Stimulated activated naive CD8-positive, alpha-beta T cell treated with anti-CD3 and anti-CD28 coated beads, Interleukin-15, Interleukin-2, amounts not matched to agents 100 ng/mL and 50 ng/mL, for 24 hours (primary cell): ENCODE measurements around the gene PRTG.
"Not testable (repeated sequence)": the region's sequence is repeated elsewhere in the genome, so short reads cannot be mapped to it uniquely, and the experiment has no call there.

Experiments used
- H3K27ac Mint-ChIP-seq: one replicate; pipeline ENCODE4 v1.8.0; 2021; ENCODE audit warnings: mild to moderate bottlenecking, mixed read lengths
- H3K27me3 Mint-ChIP-seq: one replicate; pipeline ENCODE4 v1.8.0; 2021; ENCODE audit warnings: mixed read lengths
- H3K36me3 Mint-ChIP-seq: one replicate; pipeline ENCODE4 v1.8.0; 2021; ENCODE audit warnings: low read depth, mixed read lengths
- H3K4me1 Mint-ChIP-seq: one replicate; pipeline ENCODE4 v1.8.0; 2021; ENCODE audit warnings: low read depth, mixed read lengths
- H3K4me3 Mint-ChIP-seq: one replicate; pipeline ENCODE4 v1.8.0; 2021; ENCODE audit warnings: mild to moderate bottlenecking, mixed read lengths
- H3K9me3 Mint-ChIP-seq: one replicate; pipeline ENCODE4 v1.8.0; 2021; ENCODE audit warnings: mixed read lengths

Gene PRTG

GRCh38 chr15:55649058-55649423 lies 93.9 kb downstream of the PRTG start:
- H3K4me3 Mint-ChIP-seq, result no peak overlapping the region
- H3K27me3 Mint-ChIP-seq, result no peaks in the 10 kb centered on the region
- H3K9me3 Mint-ChIP-seq, result no peaks in the 10 kb centered on the region
- no peaks in the 10 kb centered on the region for H3K36me3 Mint-ChIP-seq
- H3K4me1 Mint-ChIP-seq, result no peaks in the 10 kb centered on the region
- no peak overlapping the region for H3K27ac Mint-ChIP-seq

- no peaks in the 10 kb centered on the region for H3K4me1 Mint-ChIP-seq
- H3K4me3 Mint-ChIP-seq, result no peak overlapping the region
- no peaks in the 10 kb centered on the region for H3K9me3 Mint-ChIP-seq
- H3K36me3 Mint-ChIP-seq, result no peaks in the 10 kb centered on the region
- H3K27me3 Mint-ChIP-seq, result peaks cover 4% of the 10 kb centered on the region
- no peak overlapping the region for H3K27ac Mint-ChIP-seq
Observed at GRCh38 chr15:55638764-55639163, 104.2 kb downstream of the PRTG start.

- no peaks in the 10 kb centered on the region for H3K9me3 Mint-ChIP-seq
- H3K4me3 Mint-ChIP-seq, result no peak overlapping the region
- peaks cover 9% of the 10 kb centered on the region for H3K27me3 Mint-ChIP-seq
- H3K36me3 Mint-ChIP-seq, result no peaks in the 10 kb centered on the region
- H3K4me1 Mint-ChIP-seq, result no peaks in the 10 kb centered on the region
- no peak overlapping the region for H3K27ac Mint-ChIP-seq
Observed at GRCh38 chr15:55637086-55637485, 105.9 kb downstream of the PRTG start.

DNA sequence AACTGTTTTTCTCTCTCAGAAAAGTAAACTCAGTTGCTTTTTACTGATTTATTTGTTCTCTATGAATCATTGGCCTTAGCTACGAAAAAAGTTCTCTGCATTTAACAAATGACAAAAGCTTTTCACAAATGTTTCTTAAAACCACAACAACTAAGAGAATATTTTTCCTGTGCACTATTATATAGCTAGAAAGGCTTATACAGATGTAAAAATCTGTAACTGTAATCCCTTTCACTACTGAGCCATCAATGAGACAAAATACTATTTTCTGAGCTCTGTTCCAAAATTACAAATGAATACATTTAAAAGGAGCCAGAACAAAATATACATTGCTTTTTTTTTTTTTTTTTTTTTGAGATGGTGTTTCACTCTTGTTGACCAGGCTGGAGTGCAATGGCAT lies 109.2 kb downstream of the PRTG start:
- Mint-ChIP-seq H3K4me3 (no peak overlapping the region), H3K27me3 (peaks cover 5% of the 10 kb centered on the region), H3K36me3 (no peaks in the 10 kb centered on the region), H3K27ac (no peak overlapping the region), H3K9me3 (no peaks in the 10 kb centered on the region), H3K4me1 (no peaks in the 10 kb centered on the region)

DNA sequence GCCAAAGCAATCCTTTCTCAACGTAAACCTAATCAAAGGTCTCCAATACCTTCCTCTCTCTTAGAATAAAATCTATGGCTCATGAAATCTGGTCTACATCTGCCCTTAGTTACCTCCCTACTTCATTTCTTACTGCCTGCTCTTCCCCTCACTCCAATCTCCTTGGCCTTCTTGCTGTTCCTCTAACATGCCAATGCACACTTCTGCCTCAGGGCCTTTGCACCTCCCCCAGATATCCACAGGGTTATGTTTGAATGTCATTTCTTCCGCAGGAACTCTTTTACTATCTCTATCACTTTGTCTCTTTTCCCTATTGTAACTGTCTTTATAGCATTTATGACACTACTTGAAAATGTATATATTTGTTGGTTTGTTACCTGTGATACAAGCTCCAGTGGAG lies 110.5 kb downstream of the PRTG start:
- Mint-ChIP-seq H3K36me3 (no peaks in the 10 kb centered on the region), H3K27me3 (peaks cover 5% of the 10 kb centered on the region), H3K4me1 (no peaks in the 10 kb centered on the region), H3K27ac (no peak overlapping the region), H3K9me3 (no peaks in the 10 kb centered on the region), H3K4me3 (no peak overlapping the region)

DNA sequence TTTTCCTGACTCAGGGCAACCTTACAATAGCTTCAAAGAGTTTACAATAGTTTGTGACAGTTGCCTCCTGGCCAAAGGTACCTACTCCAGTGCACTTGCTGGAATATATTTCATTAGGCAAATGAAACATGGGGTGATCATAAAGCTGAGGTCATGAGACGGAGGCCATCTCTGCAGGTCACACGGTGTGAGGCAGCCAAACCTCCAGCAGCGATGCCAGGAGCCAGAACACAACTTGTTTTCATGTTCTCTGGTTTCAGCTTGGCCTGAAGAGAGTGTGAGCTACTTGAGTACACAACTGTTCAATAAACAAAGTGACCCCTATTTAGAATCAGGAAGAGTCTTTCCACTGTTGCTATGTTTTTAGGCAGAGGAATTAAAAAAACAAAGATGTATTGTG lies 112.1 kb downstream of the PRTG start:
- Mint-ChIP-seq H3K4me1 (no peaks in the 10 kb centered on the region), H3K36me3 (no peaks in the 10 kb centered on the region), H3K4me3 (no peak overlapping the region), H3K27ac (no peak overlapping the region), H3K9me3 (no peaks in the 10 kb centered on the region), H3K27me3 (peaks cover 5% of the 10 kb centered on the region)

- Mint-ChIP-seq H3K4me3 (no peak overlapping the region), H3K36me3 (no peaks in the 10 kb centered on the region), H3K4me1 (no peaks in the 10 kb centered on the region), H3K9me3 (no peaks in the 10 kb centered on the region), H3K27me3 (peaks cover 5% of the 10 kb centered on the region), H3K27ac (no peak overlapping the region)
Observed at GRCh38 chr15:55628369-55628730, 114.6 kb downstream of the PRTG start.

DNA sequence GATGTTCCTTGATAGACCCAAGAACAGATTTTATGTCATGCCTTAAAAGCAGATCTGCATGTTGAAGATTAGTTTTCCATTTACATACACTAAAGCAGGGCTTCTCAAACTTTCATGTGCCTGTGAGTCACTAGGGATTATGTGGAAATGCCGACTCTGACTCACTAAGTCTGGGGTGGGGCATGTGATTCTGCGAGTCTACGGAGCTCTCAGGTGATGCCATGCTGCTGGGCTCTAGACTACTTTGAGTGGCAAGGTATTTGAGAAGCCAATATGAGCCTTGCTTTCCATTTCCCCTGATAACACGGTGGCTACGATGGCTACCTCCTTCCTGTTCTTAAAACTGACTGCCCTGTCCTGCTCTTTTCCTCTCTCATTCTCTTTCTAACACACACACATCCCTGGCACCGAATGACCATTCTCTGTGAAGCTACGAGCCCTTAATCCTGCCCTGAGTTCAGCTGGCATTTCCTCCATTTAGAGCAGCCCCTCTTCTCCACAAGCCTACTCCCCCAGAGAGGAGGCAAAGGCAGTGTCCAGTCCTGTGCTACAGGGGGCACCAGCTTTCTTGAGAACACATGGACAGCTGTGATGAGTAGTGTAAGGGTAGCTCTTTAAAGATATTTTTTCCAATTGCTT lies 115.1 kb downstream of the PRTG start:
- no peaks in the 10 kb centered on the region for H3K36me3 Mint-ChIP-seq
- H3K27ac Mint-ChIP-seq, result peak overlapping the region; percentile 12
- peaks cover 5% of the 10 kb centered on the region for H3K27me3 Mint-ChIP-seq
- no peaks in the 10 kb centered on the region for H3K9me3 Mint-ChIP-seq
- no peaks in the 10 kb centered on the region for H3K4me1 Mint-ChIP-seq
- no peak overlapping the region for H3K4me3 Mint-ChIP-seq

GRCh38 chr15:55619783-55620182 lies 123.2 kb downstream of the PRTG start:
- Mint-ChIP-seq H3K27ac (no peak overlapping the region), H3K36me3 (no peaks in the 10 kb centered on the region), H3K27me3 (peaks cover 14% of the 10 kb centered on the region), H3K4me3 (no peak overlapping the region), H3K4me1 (no peaks in the 10 kb centered on the region), H3K9me3 (no peaks in the 10 kb centered on the region)

DNA sequence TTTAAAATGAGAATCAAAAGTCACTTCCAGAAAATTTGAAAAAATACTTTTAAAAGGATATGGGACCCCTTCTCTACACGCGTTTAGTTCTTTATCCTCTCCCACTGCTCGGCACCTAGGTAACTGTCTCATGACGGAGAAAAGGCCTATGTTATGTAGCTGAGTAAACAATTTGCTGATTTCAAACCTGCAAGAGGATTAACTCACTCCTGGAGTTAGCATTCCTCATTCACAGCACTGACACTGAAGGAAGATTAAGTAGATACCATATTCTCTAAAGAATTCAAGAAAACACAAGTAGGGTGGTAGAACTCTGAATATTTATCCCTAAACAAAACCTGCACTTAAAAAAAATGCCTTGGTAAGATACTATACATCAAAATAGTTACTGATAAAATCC lies 124.6 kb downstream of the PRTG start:
- Mint-ChIP-seq H3K27ac (no peak overlapping the region), H3K9me3 (no peaks in the 10 kb centered on the region), H3K36me3 (no peaks in the 10 kb centered on the region), H3K4me3 (no peak overlapping the region), H3K4me1 (no peaks in the 10 kb centered on the region), H3K27me3 (peaks cover 22% of the 10 kb centered on the region)

DNA sequence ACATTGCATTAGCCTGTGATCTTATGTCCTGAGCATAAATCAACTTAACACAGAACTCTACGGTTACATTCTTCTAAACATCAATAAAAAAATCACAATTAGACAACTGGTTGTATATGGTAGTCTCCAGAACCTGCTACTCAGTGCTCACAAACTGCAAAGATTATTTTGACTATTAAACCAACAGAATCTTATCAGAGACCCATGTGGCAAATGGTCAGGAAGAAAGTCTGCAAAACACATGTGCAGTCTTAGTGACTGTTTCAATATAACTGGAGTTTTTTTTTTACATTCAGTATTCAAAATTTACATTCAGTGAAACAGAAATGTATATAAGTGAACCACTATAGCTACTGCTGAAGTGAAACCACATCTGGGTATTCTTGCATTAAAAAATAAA lies 127.5 kb downstream of the PRTG start:
- H3K36me3 Mint-ChIP-seq, result no peaks in the 10 kb centered on the region
- no peaks in the 10 kb centered on the region for H3K4me1 Mint-ChIP-seq
- H3K27ac Mint-ChIP-seq, result no peak overlapping the region
- peaks cover 29% of the 10 kb centered on the region for H3K27me3 Mint-ChIP-seq
- H3K9me3 Mint-ChIP-seq, result no peaks in the 10 kb centered on the region
- H3K4me3 Mint-ChIP-seq, result no peak overlapping the region

GRCh38 chr15:55613727-55614126 lies 129.2 kb downstream of the PRTG start:
- H3K4me3 Mint-ChIP-seq, result no peak overlapping the region
- no peaks in the 10 kb centered on the region for H3K9me3 Mint-ChIP-seq
- H3K4me1 Mint-ChIP-seq, result no peaks in the 10 kb centered on the region
- H3K27ac Mint-ChIP-seq, result no peak overlapping the region
- H3K27me3 Mint-ChIP-seq, result peaks cover 34% of the 10 kb centered on the region
- H3K36me3 Mint-ChIP-seq, result no peaks in the 10 kb centered on the region

- peaks cover 12% of the 10 kb centered on the region for H3K27me3 Mint-ChIP-seq
- no peaks in the 10 kb centered on the region for H3K36me3 Mint-ChIP-seq
- no peaks in the 10 kb centered on the region for H3K4me1 Mint-ChIP-seq
- peaks cover 4% of the 10 kb centered on the region for H3K9me3 Mint-ChIP-seq
- no peak overlapping the region for H3K27ac Mint-ChIP-seq
- H3K4me3 Mint-ChIP-seq, result no peak overlapping the region
Observed at GRCh38 chr15:55606214-55606613, 136.7 kb downstream of the PRTG start.

GRCh38 chr15:55601374-55601773 lies 141.6 kb downstream of the PRTG start:
- no peak overlapping the region for H3K4me3 Mint-ChIP-seq
- peaks cover 4% of the 10 kb centered on the region for H3K9me3 Mint-ChIP-seq
- H3K27ac Mint-ChIP-seq, result no peak overlapping the region
- no peaks in the 10 kb centered on the region for H3K36me3 Mint-ChIP-seq
- no peaks in the 10 kb centered on the region for H3K4me1 Mint-ChIP-seq
- H3K27me3 Mint-ChIP-seq, result peaks cover 8% of the 10 kb centered on the region

DNA sequence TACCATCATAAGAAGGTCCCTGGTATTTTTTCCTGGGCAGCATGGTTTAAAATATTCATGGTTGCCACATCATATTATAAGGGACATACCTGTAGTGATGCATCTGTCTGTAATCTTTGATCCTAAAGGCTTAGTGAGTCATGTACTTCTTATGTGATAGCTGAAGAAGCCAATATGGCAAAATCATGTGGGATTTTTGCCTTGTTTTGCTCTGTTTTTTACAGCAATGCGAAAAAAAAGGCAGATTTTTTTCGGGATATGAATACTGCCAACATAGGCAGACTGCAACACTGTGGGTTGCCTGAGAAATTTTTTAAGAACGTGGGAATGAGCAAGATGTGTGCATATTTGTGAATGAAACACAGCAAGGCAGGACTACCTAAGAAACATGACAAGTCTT lies 143.5 kb downstream of the PRTG start:
- Mint-ChIP-seq H3K9me3 (no peaks in the 10 kb centered on the region), H3K36me3 (no peaks in the 10 kb centered on the region), H3K4me3 (no peak overlapping the region), H3K27me3 (peaks cover 14% of the 10 kb centered on the region), H3K27ac (no peak overlapping the region), H3K4me1 (no peaks in the 10 kb centered on the region)

DNA sequence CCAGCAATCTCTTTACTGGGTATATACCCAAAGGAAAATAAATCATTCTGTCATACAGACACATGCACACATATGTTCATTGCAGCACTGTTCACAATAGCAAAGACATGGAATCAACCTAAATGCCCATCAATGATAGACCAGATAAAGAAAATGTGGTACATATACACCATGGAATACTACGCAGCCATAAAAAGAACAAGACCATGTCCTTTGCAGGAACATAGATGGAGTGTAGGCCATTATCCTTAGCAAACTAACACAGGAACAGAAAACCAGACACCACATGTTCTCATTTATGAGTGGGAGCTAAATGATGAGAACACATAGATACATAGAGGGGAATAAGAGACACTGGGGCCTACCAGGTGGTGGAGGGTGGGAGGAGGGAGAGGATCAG lies 149.9 kb downstream of the PRTG start:
- not testable (repeated sequence) for H3K36me3 Mint-ChIP-seq, H3K4me3 Mint-ChIP-seq, H3K27ac Mint-ChIP-seq, H3K4me1 Mint-ChIP-seq, H3K9me3 Mint-ChIP-seq
- H3K27me3 Mint-ChIP-seq, result peaks cover 43% of the 10 kb centered on the region
